HepG2 (cell line): Measurements from ENCODE around the gene NEU1. TPM values are rescaled to one million over a fixed set of nuclear protein-coding genes. Genes with fewer than 3 reads are reported as not detected.

Experiments used
- ARNTL ChIP-seq: sonication (generic); formaldehyde crosslinking; IDR thresholded peaks from 2 replicates; pipeline ENCODE4 v1.4.0; 2020; ENCODE audit warnings: mild to moderate bottlenecking, missing genetic modification reagents
- E2F5 ChIP-seq: sonication (generic); formaldehyde crosslinking; conservative IDR thresholded peaks from 2 replicates; pipeline ENCODE4 v1.4.0; 2020; ENCODE audit warnings: missing genetic modification reagents
- FOXP4 ChIP-seq: sonication (generic); formaldehyde crosslinking; IDR thresholded peaks from 2 replicates; pipeline ENCODE4 v1.4.0; 2020; ENCODE audit warnings: missing genetic modification reagents
- JUN ChIP-seq: sonication (generic); formaldehyde crosslinking; IDR thresholded peaks from 2 replicates; pipeline ENCODE4 v1.4.0; 2020; ENCODE audit warnings: mild to moderate bottlenecking, missing genetic modification reagents
- KDM5B ChIP-seq: sonication (generic); formaldehyde crosslinking; IDR thresholded peaks from 2 replicates; pipeline ENCODE4 v1.4.0; 2020; ENCODE audit warnings: missing genetic modification reagents, mild to moderate bottlenecking, borderline replicate concordance
- MED13 ChIP-seq: sonication (generic); formaldehyde crosslinking; IDR thresholded peaks from 2 replicates; pipeline ENCODE4 v1.5.0; 2020; ENCODE audit warnings: missing genetic modification reagents
- PAX8 ChIP-seq: sonication (generic); formaldehyde crosslinking; IDR thresholded peaks from 2 replicates; pipeline ENCODE4 v1.8.0; 2022; ENCODE audit warnings: mild to moderate bottlenecking, missing genetic modification reagents, borderline replicate concordance
- PITX1 ChIP-seq: sonication (generic); formaldehyde crosslinking; IDR thresholded peaks from 2 replicates; pipeline ENCODE4 v1.5.1; 2020; ENCODE audit warnings: mild to moderate bottlenecking, missing genetic modification reagents
- SIN3A ChIP-seq: IDR thresholded peaks from 2 replicates; pipeline ENCODE4 v1.6.1; 2011; ENCODE audit warnings: low read depth, mild to moderate bottlenecking, control low read depth, low read length, borderline replicate concordance
- SKIL ChIP-seq: sonication (generic); formaldehyde crosslinking; IDR thresholded peaks from 2 replicates; pipeline ENCODE4 v1.8.0; 2022; ENCODE audit warnings: missing genetic modification reagents, mild to moderate bottlenecking, moderate library complexity, borderline replicate concordance
- SMAD9 ChIP-seq: sonication (generic); formaldehyde crosslinking; IDR thresholded peaks from 2 replicates; pipeline ENCODE4 v1.5.1; 2020; ENCODE audit warnings: mild to moderate bottlenecking, missing genetic modification reagents
- ZNF362 ChIP-seq: sonication (generic); formaldehyde crosslinking; IDR thresholded peaks from 2 replicates; pipeline ENCODE4 v1.4.0; 2020; ENCODE audit warnings: missing genetic modification reagents, mild to moderate bottlenecking, borderline replicate concordance
- polyA plus RNA-seq, 8 experiments: library from polyadenylated mRNA; depleted of rRNA in 3 of 8; stranded (reverse) in 7 of 8; unstranded in 1 of 8; fragments of >200 nt; fragmentation: Illumina TruSeq in 4 of 8; extraction: Trizol in 4 of 8; gene quantifications; 2 replicates each; pipeline versions ENCODE4 v1.2.1 to v1.2.3, GENCODE V29; 2011 to 2016; ENCODE audit warnings: low read depth in 4 of 8, missing spikeins in 1 of 8, mixed read lengths in 1 of 8; ENCODE audit not compliant: insufficient read depth in 1 of 8
- total RNA-seq, 5 experiments: library from RNA; depleted of rRNA; stranded (reverse); fragments of >200 nt; fragmentation: Illumina TruSeq; extraction: Trizol; gene quantifications; 2 replicates each; pipeline ENCODE4 v1.2.3, GENCODE V29; 2016; ENCODE audit warnings: low read depth in 1 of 5
- TF ChIP-seq, protein P1 (sequence below): sonication (generic); formaldehyde crosslinking; IDR thresholded peaks from 2 replicates; pipeline ENCODE4 v1.4.0; 2020; ENCODE audit warnings: missing genetic modification reagents

Gene NEU1
- total and polyA plus RNA-seq, 2 of the 13 experiments (the other 11 are each of a cell fraction or from before 2014, with no cell fraction given) = 215 to 297 TPM

DNA sequence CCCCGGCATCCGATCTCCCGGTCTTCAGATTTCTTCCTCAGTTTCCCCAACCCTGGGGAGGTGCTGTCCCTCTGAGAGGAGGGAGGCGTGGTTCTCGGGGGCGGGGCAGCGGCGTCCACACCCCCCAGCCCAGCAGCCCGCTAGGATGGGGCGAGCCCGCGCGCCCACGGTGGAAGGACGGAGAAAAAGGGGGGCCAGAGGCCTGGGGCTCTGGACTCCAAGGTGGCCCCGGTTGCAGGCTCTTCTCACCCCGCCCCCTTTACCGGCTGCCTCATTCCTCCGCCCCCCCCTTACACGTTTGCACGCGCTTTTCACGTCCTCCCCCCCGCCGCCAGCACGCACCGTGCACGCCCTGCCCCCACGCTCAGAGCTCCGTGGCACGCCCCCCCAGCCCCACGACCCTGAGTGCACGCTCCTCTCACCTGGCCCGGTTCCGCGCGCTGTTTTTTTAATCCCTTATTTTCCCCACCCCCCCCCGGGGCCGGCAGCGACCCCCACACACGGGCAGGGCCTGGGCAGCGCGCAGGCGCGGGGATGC is 38.9 kb upstream of the NEU1 start (continued):
- no peak for TF ChIP-seq JUN (CRISPR knock-in tag)
- 0 out of 2 replicates have a peak, but pooled peaks have one; percentile 3 for TF ChIP-seq FOXP4
- TF ChIP-seq ARNTL (CRISPR knock-in tag) = 0 out of 2 replicates have a peak, but pooled peaks have one; percentile 29
- no peak for TF ChIP-seq SKIL (CRISPR knock-in tag)
- TF ChIP-seq SIN3A = 0 out of 2 replicates have a peak, but pooled peaks have one; percentile 4
- 0 out of 2 replicates have a peak, but pooled peaks have one; percentile 36 for TF ChIP-seq MED13 (CRISPR knock-in tag)
- 0 out of 2 replicates have a peak, but pooled peaks have one; percentile 17 for TF ChIP-seq PAX8 (CRISPR knock-in tag)
- TF ChIP-seq SMAD9 = no peak
- TF ChIP-seq, protein P1, sequence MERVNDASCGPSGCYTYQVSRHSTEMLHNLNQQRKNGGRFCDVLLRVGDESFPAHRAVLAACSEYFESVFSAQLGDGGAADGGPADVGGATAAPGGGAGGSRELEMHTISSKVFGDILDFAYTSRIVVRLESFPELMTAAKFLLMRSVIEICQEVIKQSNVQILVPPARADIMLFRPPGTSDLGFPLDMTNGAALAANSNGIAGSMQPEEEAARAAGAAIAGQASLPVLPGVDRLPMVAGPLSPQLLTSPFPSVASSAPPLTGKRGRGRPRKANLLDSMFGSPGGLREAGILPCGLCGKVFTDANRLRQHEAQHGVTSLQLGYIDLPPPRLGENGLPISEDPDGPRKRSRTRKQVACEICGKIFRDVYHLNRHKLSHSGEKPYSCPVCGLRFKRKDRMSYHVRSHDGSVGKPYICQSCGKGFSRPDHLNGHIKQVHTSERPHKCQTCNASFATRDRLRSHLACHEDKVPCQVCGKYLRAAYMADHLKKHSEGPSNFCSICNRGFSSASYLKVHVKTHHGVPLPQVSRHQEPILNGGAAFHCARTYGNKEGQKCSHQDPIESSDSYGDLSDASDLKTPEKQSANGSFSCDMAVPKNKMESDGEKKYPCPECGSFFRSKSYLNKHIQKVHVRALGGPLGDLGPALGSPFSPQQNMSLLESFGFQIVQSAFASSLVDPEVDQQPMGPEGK (CRISPR knock-in tag) = peak; percentile 95
- 0 out of 2 replicates have a peak, but pooled peaks have one; percentile 18 for TF ChIP-seq ZNF362 (CRISPR knock-in tag)
- no peak for TF ChIP-seq PITX1 (CRISPR knock-in tag)
- TF ChIP-seq E2F5 = 0 out of 2 replicates have a peak, but pooled peaks have one; percentile 9
- peak; percentile 45; the same call in 1 of the 2 replicates for TF ChIP-seq KDM5B
